PC-3 (cell line): ENCODE measurements around the gene SPATA2.

Experiments used
- CTCF ChIP-seq: fragments of 300-600 bp; sonication (generic); conservative IDR thresholded peaks from 2 replicates; pipeline ENCODE4 v1.5.1; 2017; ENCODE audit warnings: antibody characterized with exemption, low read depth, mild to moderate bottlenecking, low read length
- EZH2 ChIP-seq: fragments of 300-600 bp; sonication (generic); IDR thresholded peaks from one replicate; pipeline ENCODE4 v1.6.1; 2017; ENCODE audit warnings: antibody characterized with exemption, mild to moderate bottlenecking, low read length; ENCODE audit not compliant: unreplicated experiment
- EZH2phosphoT487 ChIP-seq: fragments of 300-600 bp; sonication (generic); IDR thresholded peaks from 2 replicates; pipeline ENCODE4 v1.6.1; 2018; ENCODE audit warnings: mild to moderate bottlenecking, antibody characterized with exemption, low read length, borderline replicate concordance

- no peak for TF ChIP-seq CTCF
- TF ChIP-seq EZH2: no peak
- no peak for TF ChIP-seq EZH2phosphoT487
These were observed 7.7 kb downstream of the SPATA2 start for GRCh38 chr20:49907405-49908257.
